H1 (cell line): Measurements from ENCODE around the gene VSTM2B. TPM values are rescaled to one million over a fixed set of nuclear protein-coding genes. Genes with fewer than 3 reads are reported as not detected.

Source experiments
- ASH2L ChIP-seq: fragments of 200-600, 300-600 bp; sonication (generic); IDR thresholded peaks from one replicate; pipeline ENCODE4 v1.7.1; 2017; ENCODE audit warnings: low read length
- BRCA1 ChIP-seq: IDR thresholded peaks from 2 replicates; pipeline ENCODE4 v1.6.1; 2012; ENCODE audit warnings: low read depth, low read length, improper control_type of control experiment
- CBX8 ChIP-seq: fragments of 300-800, 300-1000 bp; sonication (generic); IDR thresholded peaks from 2 replicates; pipeline ENCODE4 v1.7.1; 2016; ENCODE audit warnings: low read depth, low read length, borderline replicate concordance
- CREB1 ChIP-seq: IDR thresholded peaks from 2 replicates; pipeline ENCODE4 v1.6.1; 2012; ENCODE audit warnings: inconsistent platforms
- CTBP2 ChIP-seq: IDR thresholded peaks from 2 replicates; pipeline ENCODE4 v1.7.0; 2011; ENCODE audit warnings: borderline replicate concordance, mild to moderate bottlenecking, moderate library complexity, mixed read lengths, low read length; ENCODE audit not compliant: insufficient read depth, insufficient read length
- CTCF ChIP-seq, 3 experiments: IDR thresholded peaks; 1 replicate in 2 of 3; 2 replicates in 1 of 3; pipeline versions ENCODE4 v1.5.1 to v1.6.1; 2011; ENCODE audit warnings: low read length in 3 of 3, mild to moderate bottlenecking in 3 of 3, inconsistent platforms in 2 of 3, low read depth in 1 of 3, moderate library complexity in 1 of 3; ENCODE audit not compliant: insufficient read depth in 1 of 3; ENCODE audit errors: control extremely low read depth in 1 of 3
- GABPA ChIP-seq: IDR thresholded peaks from 2 replicates; pipeline ENCODE4 v1.6.1; 2011; ENCODE audit warnings: mild to moderate bottlenecking, low read length, moderate library complexity, borderline replicate concordance; ENCODE audit not compliant: insufficient read depth
- HDAC6 ChIP-seq: IDR thresholded peaks from one replicate; pipeline ENCODE4 v1.7.1; 2012; ENCODE audit warnings: low read depth, mild to moderate bottlenecking, inconsistent platforms, low read length, moderate library complexity
- KDM1A ChIP-seq: fragments of 200-600, 300-600 bp; sonication (generic); IDR thresholded peaks from 2 replicates; pipeline ENCODE4 v1.7.1; 2016; ENCODE audit warnings: mild to moderate bottlenecking, low read length, borderline replicate concordance
- KDM4A ChIP-seq: IDR thresholded peaks from one replicate; pipeline ENCODE4 v1.7.1; 2012; ENCODE audit warnings: low read depth, mild to moderate bottlenecking, moderate library complexity, low read length, inconsistent platforms; ENCODE audit not compliant: severe bottlenecking
- MAFK ChIP-seq: IDR thresholded peaks from 2 replicates; pipeline ENCODE4 v1.6.1; 2012; ENCODE audit warnings: low read depth, mild to moderate bottlenecking, improper control_type of control experiment, low read length
- NRF1 ChIP-seq: IDR thresholded peaks from 2 replicates; pipeline ENCODE4 v1.6.1; 2011; ENCODE audit warnings: mild to moderate bottlenecking, low read depth, low read length, improper control_type of control experiment
- POLR2AphosphoS5 ChIP-seq: IDR thresholded peaks from 2 replicates; pipeline ENCODE4 v1.6.1; 2011; ENCODE audit warnings: low read depth, low read length
- RBBP5 ChIP-seq: IDR thresholded peaks from 2 replicates; pipeline ENCODE4 v1.7.1; 2012; ENCODE audit warnings: low read depth, mild to moderate bottlenecking, inconsistent platforms, low read length, moderate library complexity, borderline replicate concordance
- RNF2 ChIP-seq: fragments of 200-900, 300-1000 bp; sonication (generic); IDR thresholded peaks from 2 replicates; pipeline ENCODE4 v1.7.1; 2016; ENCODE audit warnings: borderline replicate concordance, low read depth, mild to moderate bottlenecking, antibody characterized with exemption, low read length; ENCODE audit not compliant: poor library complexity, severe bottlenecking; ENCODE audit errors: missing control alignments
- SIN3A ChIP-seq, 2 experiments: IDR thresholded peaks in 1 of 2; conservative IDR thresholded peaks in 1 of 2; 2 replicates each; pipeline ENCODE4 v1.6.1; 2011 to 2012; ENCODE audit warnings: low read length in 2 of 2, improper control_type of control experiment in 1 of 2, low read depth in 1 of 2, mild to moderate bottlenecking in 1 of 2
- SP4 ChIP-seq: IDR thresholded peaks from 2 replicates; pipeline ENCODE4 v1.6.1; 2012; ENCODE audit warnings: low read length, inconsistent platforms
- TAF1 ChIP-seq: IDR thresholded peaks from 2 replicates; pipeline ENCODE4 v1.6.1; 2011; ENCODE audit warnings: mild to moderate bottlenecking, low read depth, low read length
- TBP ChIP-seq: IDR thresholded peaks from 2 replicates; pipeline ENCODE4 v1.6.1; 2011; ENCODE audit warnings: low read depth, low read length, improper control_type of control experiment
- TEAD4 ChIP-seq: IDR thresholded peaks from 2 replicates; pipeline ENCODE4 v1.6.1; 2012; ENCODE audit warnings: low read depth, low read length, inconsistent platforms, mixed read lengths
- YY1 ChIP-seq: IDR thresholded peaks from 2 replicates; pipeline ENCODE4 v1.6.1; 2011; ENCODE audit warnings: low read depth, mild to moderate bottlenecking, low read length
- polyA plus RNA-seq, 7 experiments: library from polyadenylated mRNA; depleted of rRNA in 3 of 7; stranded (reverse) in 5 of 7; unstranded in 2 of 7; fragments of >200 nt in 5 of 7; fragments of 200-250 nt in 2 of 7; gene quantifications; 1 replicate in 5 of 7; 2 replicates in 1 of 7; 4 replicates in 1 of 7; pipeline versions ENCODE4 v1.2.1 to v1.2.3, GENCODE V29; 2011 to 2013; ENCODE audit warnings: missing spikeins in 2 of 7, mixed read lengths in 2 of 7
- total RNA-seq: library from RNA; stranded (reverse); fragmentation: NEBNext Ultra II Directional; extraction: Animal tissue kit (Norgen Biotek cat#: 25700); gene quantifications from 2 replicates; pipeline ENCODE4 v1.2.1, GENCODE V29; 2021
- TF ChIP-seq, protein P1 (sequence below): IDR thresholded peaks from 2 replicates; pipeline ENCODE4 v1.6.1; 2012; ENCODE audit warnings: inconsistent platforms

Gene VSTM2B
- total and polyA plus RNA-seq, 2 of the 8 experiments (the other 6 are each of a cell fraction or from before 2014, with no cell fraction given): 0.82 to 1.5 TPM

- TF ChIP-seq, protein P1, sequence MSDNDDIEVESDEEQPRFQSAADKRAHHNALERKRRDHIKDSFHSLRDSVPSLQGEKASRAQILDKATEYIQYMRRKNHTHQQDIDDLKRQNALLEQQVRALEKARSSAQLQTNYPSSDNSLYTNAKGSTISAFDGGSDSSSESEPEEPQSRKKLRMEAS: peak; percentile 32; the same call in 1 of the 2 replicates
- TF ChIP-seq KDM4A: no peak
- TF ChIP-seq SIN3A (conservative IDR thresholded peaks at IDR 0.05 in 1 of 2, IDR thresholded peaks at IDR 0.05 in 1 of 2; ENCODE audit: low read depth in 1 of 2, low read length in 2 of 2): peak in 1 of 2 experiments; percentile 33; a peak in 1 of 4 replicates
- TF ChIP-seq TBP: no peak
- no peak for TF ChIP-seq POLR2AphosphoS5
- no peak for TF ChIP-seq SP4
- TF ChIP-seq GABPA: no peak
- TF ChIP-seq CBX8: no peak
- TF ChIP-seq YY1: no peak
- TF ChIP-seq MAFK: peak; percentile 82; the same call in 1 of the 2 replicates
- no peak for TF ChIP-seq BRCA1
- no peak for TF ChIP-seq TEAD4
- TF ChIP-seq RBBP5: no peak
- TF ChIP-seq CTBP2: no peak
- TF ChIP-seq RNF2: no peak
- TF ChIP-seq HDAC6: no peak
- TF ChIP-seq NRF1: no peak
- TF ChIP-seq KDM1A: no peak
- no peak for TF ChIP-seq TAF1
- TF ChIP-seq CREB1: peak; percentile 43; the same call in 1 of the 2 replicates
- TF ChIP-seq CTCF (IDR thresholded peaks at IDR 0.05; ENCODE audit: control extremely low read depth in 1 of 3, insufficient read depth in 1 of 3, low read depth in 1 of 3, low read length in 3 of 3): peak; percentile 94 to 98 (median 95)
- TF ChIP-seq ASH2L: peak; percentile 46
Measured at GRCh38 chr19:29610574-29611271, 84.9 kb downstream of the VSTM2B start (continued).
